Epithelial cell of proximal tubule (primary cell): ENCODE results near the gene SAMD4A. TPM values are rescaled to one million over a fixed set of nuclear protein-coding genes. Genes with fewer than 3 reads are reported as not detected.

ENCODE experiments used
- DNase-seq: peaks from one replicate; pipeline ENCODE4 v3.0.0-alpha.2; 2011; ENCODE audit warnings: low read depth
- H3K4me3 ChIP-seq: 2 replicates; pipeline ENCODE4 v1.5.1; 2011; ENCODE audit warnings: low read depth, mild to moderate bottlenecking, low read length
- total RNA-seq: library from RNA; depleted of rRNA; stranded (reverse); fragments of >200 nt; gene quantifications from 2 replicates; pipeline ENCODE4 v1.2.3, GENCODE V29; 2015
- TF ChIP-seq, protein P1 (sequence below): conservative IDR thresholded peaks from 2 replicates; pipeline ENCODE4 v1.5.1; 2012; ENCODE audit warnings: low read depth, mild to moderate bottlenecking, low read length

Gene SAMD4A
- total RNA-seq, 1 donor from 2014 or later = 18.9 TPM

DNA sequence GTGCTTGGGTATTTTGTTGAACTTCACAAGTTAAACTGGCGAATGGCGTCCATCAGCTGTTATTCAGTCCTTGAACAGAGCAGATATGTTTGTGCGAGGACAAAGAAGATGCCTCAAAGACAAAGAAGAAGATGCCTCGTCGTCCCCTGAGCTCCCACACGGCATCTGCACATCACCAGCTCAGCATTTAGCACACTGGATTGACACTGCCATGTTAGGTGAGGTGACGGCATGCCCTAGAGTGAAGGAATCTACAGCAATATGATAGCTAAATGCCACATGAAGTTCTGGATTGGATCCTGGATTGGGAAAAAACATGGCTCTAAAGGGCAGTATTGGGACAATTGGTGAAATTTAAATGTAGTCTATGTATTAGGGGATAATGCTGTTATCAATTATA is 15.4 kb downstream of the SAMD4A start:
- H3K4me3 ChIP-seq = no peak overlapping the region
- TF ChIP-seq, protein P1, sequence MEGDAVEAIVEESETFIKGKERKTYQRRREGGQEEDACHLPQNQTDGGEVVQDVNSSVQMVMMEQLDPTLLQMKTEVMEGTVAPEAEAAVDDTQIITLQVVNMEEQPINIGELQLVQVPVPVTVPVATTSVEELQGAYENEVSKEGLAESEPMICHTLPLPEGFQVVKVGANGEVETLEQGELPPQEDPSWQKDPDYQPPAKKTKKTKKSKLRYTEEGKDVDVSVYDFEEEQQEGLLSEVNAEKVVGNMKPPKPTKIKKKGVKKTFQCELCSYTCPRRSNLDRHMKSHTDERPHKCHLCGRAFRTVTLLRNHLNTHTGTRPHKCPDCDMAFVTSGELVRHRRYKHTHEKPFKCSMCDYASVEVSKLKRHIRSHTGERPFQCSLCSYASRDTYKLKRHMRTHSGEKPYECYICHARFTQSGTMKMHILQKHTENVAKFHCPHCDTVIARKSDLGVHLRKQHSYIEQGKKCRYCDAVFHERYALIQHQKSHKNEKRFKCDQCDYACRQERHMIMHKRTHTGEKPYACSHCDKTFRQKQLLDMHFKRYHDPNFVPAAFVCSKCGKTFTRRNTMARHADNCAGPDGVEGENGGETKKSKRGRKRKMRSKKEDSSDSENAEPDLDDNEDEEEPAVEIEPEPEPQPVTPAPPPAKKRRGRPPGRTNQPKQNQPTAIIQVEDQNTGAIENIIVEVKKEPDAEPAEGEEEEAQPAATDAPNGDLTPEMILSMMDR = no peak

DNA sequence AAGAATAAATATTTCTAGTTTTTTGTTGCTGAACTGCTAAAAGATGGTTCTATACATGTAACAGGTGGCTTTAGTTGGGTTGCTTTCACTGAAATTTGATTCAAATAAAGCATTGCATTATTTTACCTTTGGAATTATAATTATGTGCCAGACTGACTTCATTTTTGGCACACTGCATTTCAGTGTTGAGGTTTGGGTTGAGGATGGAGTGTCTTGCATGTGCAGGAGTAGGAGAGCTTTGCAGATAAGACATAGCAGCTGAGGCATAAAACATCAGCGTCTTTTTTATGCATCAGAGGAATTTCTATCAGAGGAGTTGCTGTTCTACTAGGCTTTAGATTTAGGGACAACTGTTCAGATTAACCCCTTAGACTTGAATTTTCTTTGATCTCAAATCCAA is 17.2 kb downstream of the SAMD4A start:
- DNase-seq = no peak
- TF ChIP-seq, protein P1 = no peak
- no peak overlapping the region for H3K4me3 ChIP-seq

More for the DNA sequence above, 15.4 kb downstream of the SAMD4A start:
- no peak for DNase-seq

DNA sequence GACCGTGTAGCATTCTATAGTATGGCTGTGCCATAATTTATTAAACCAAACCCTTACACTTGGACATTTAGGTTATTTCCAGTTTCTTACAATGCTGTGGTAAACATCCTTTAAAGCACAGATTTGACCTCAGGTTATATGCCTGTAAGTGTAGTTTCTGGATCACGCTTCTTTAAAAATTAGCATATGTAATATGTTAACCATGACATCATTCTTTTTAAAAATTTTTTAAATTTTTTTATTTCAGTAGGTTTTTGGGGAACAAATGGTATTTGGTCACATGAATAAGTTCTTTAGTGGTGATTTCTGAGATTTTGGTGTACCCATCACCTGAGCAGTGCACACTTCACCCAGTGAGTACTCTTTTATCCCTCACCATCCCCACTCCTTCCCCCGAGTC is 18.3 kb downstream of the SAMD4A start:
- DNase-seq = no peak
- no peak overlapping the region for H3K4me3 ChIP-seq
- TF ChIP-seq, protein P1 = no peak

DNA sequence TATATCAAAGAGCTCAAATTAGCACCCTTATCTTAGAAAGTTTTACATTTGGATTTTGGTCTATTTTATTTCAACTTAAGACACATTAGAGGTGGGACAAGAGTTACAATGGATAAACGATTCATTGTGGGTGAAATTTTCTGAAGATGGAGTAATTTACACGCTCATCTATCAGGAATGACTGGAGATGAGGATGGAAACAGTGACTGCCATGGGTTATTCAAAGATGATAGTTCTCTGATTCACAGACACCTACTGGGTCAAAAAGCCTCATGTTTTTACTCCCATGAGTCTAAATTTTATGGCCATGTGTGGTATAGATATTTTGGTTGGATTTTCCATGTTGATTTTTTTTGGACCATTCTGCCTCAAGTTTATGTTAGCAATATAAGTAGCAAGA is 22.1 kb downstream of the SAMD4A start:
- DNase-seq = no peak
- TF ChIP-seq, protein P1 = no peak

DNA sequence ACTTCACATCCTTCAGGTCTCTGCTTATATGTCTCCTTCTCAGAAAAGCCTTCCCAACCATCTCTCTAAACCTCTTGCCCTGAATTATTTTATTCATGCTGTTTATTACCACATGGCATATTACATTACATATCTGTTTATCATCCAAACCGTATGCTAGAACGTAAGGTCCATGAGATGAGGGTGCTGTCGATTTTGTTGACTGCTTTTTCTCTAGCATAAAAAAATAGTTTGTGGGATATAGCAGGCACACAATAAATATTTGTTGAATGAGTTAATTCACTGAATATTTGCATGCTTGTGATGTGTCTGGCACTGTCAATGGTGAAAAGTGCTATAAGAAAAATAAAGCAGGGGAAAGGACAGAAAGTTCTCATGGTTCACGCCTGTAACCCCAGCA is 22.9 kb downstream of the SAMD4A start:
- DNase-seq = no peak
- H3K4me3 ChIP-seq = no peak overlapping the region
- TF ChIP-seq, protein P1 = no peak

More for the DNA sequence above, 22.1 kb downstream of the SAMD4A start:
- H3K4me3 ChIP-seq = no peak overlapping the region

DNA sequence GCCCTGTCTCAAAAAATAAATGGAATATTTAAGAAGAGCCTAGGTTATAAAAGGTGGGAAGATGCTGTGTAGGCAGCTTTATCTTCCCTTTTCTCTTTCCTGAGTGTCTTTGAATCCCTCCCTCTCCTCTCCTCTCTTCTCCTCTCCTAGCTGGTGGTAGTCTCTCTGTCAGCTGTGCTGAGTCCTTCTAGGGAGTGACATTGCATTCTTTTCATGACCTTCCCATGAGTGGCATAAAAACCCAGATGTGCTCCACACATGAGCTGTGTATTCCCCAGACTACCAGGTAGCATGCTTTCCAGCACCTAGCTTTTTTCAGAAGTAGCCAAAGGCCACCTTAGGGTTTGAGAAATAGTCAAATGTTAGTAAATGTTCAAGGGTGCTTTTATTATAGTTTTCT is 23.6 kb downstream of the SAMD4A start:
- TF ChIP-seq, protein P1 = no peak
- DNase-seq = no peak
- no peak overlapping the region for H3K4me3 ChIP-seq

DNA sequence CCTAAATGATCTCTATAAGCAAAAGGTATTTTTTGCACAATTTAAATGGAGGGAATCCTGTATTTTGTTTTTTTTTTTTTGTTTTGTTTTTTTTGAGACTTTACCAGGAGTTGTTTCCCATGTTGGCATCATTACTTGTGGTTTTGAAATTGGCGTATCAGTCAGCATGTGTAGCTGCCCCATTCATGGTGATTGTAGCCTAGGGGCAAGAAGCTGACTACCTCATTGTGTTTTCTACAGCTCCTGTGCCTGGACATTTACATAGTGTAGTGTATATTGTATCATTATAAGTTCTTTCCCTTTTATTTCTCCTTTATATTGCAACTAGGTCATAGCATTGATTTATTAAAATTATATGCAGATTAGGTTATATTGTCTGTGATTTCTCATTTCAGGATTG is 24.5 kb downstream of the SAMD4A start:
- DNase-seq = no peak
- TF ChIP-seq, protein P1 = no peak

More for the DNA sequence above, 24.5 kb downstream of the SAMD4A start:
- no peak overlapping the region for H3K4me3 ChIP-seq
